ENCODE measurements around the gene ZNHIT6.

The ZNHIT6 gene

DNA sequence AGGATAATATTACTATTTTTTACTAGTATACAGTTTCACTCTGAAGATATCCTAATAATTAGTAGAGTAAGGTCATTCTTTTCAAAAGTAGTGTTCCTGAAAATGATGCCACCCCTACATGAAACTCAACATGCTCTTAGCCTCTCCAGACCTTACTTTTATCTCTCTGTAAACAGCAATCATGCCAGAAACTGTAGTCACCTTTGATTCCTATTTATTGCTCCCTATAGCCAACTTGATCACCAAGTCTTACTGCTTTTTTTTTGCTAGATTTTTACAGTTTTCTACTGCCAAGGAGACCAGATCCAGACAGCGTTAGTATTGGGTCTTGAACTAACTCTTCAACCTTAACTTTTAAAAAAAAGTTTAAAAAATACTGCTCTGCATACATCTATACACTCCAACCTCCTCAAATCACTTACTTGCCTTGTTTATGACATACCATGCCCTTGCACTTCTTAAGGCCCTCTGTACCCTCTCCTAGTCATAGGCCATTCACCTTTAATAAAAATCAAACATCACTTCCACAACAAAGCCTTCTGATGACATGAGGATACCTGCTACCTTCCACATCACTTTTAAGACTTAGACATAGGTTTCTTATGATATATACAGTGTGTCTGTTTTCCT is 36.1 kb downstream of the ZNHIT6 start:
- TF ChIP-seq, protein P1, sequence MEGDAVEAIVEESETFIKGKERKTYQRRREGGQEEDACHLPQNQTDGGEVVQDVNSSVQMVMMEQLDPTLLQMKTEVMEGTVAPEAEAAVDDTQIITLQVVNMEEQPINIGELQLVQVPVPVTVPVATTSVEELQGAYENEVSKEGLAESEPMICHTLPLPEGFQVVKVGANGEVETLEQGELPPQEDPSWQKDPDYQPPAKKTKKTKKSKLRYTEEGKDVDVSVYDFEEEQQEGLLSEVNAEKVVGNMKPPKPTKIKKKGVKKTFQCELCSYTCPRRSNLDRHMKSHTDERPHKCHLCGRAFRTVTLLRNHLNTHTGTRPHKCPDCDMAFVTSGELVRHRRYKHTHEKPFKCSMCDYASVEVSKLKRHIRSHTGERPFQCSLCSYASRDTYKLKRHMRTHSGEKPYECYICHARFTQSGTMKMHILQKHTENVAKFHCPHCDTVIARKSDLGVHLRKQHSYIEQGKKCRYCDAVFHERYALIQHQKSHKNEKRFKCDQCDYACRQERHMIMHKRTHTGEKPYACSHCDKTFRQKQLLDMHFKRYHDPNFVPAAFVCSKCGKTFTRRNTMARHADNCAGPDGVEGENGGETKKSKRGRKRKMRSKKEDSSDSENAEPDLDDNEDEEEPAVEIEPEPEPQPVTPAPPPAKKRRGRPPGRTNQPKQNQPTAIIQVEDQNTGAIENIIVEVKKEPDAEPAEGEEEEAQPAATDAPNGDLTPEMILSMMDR (conservative IDR thresholded peaks at IDR 0.05; ENCODE audit: control insufficient read depth, insufficient read depth, low read depth, low read length), result no peak
- DNase-seq (ENCODE audit: low read depth), result no peak
- H3K4me3 ChIP-seq (ENCODE audit: control insufficient read depth, low read depth, low read length), result no peak overlapping the region

DNA sequence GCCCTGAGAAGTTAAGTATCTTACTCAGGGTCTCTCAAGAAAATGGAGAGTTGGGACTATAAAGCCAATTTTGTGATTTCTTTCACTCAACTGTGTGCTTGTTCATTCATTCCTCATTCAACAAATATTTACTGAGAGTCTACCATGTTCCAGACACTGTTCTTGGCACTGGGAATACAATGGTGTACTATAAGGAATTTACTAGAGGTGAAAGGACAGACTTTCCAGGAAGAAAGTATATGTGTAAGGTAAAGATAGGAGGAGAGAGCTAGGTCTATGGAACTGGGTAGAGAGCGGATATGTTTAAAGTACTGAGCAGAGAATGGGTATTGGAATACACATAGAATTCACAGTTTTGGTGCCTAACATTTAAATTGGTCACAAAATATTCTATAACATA is 42.3 kb downstream of the ZNHIT6 start:
- H3K4me3 ChIP-seq (ENCODE audit: control insufficient read depth, low read depth, low read length), result no peak overlapping the region
- TF ChIP-seq, protein P1 (conservative IDR thresholded peaks at IDR 0.05; ENCODE audit: control insufficient read depth, insufficient read depth, low read depth, low read length), result no peak
- DNase-seq (ENCODE audit: low read depth), result no peak

DNA sequence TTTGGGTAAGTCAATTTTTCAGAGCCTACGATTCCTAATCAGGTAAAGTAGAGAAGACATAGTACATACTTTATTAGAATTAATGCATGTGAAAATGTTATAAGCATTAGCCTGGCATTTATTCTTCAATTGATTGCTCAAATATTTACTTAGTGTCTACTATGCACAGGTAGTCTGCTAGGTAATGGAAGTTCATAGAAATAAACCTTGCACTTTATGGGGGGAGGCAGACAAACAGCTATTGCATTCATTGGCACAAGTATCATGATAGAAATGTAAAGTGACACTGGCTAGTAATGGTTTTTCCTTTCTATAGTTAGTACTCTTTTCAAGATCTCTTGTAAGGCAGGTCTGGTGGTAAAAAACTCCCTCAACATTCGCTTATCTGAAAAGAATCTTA is 44.9 kb downstream of the ZNHIT6 start:
- no peak overlapping the region for H3K4me3 ChIP-seq (ENCODE audit: control insufficient read depth, low read depth, low read length)

DNA sequence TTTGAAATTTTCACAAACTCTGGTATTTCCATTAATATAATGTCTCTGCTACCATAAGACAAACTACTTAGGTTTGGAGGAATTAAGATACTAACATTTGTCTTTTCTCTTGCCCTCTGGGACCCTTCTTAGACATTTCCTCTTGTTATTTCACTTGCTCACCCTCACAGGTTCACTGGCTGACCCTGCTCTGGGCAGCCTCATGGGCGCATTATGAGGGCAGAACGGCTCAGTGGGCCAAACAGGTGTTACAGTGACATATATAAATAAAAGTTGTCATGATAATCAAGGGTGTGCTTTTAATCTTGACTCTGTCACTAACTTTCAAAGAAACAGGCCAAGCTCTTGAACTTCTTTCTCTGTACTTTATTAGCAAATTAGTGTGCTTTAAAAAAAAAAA is 46.5 kb downstream of the ZNHIT6 start:
- H3K4me3 ChIP-seq (ENCODE audit: control insufficient read depth, low read depth, low read length), result no peak overlapping the region
- no peak for DNase-seq (ENCODE audit: low read depth)

More for the DNA sequence above, 44.9 kb downstream of the ZNHIT6 start:
- no peak for DNase-seq (ENCODE audit: low read depth)
- TF ChIP-seq, protein P1 (conservative IDR thresholded peaks at IDR 0.05; ENCODE audit: control insufficient read depth, insufficient read depth, low read depth, low read length), result no peak

DNA sequence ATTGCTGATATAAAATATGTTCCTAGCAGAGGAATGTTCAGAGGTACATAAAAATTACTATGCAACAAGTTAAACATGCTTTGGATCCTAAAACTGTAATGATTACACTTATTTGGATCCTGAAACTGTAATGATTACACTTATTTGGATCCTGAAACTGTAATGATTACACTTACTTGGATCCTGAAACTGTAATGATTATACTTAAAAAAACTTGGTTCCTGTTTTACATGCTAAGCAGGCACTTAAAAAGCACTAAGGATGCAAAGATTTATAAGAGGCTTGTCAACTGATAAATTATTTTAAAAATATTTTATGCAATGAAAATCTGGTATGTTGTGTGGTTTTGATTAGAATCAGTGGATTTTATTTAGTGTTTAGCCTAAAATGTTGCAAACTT is 47.7 kb downstream of the ZNHIT6 start:
- no peak for DNase-seq (ENCODE audit: low read depth)
- TF ChIP-seq, protein P1 (conservative IDR thresholded peaks at IDR 0.05; ENCODE audit: control insufficient read depth, insufficient read depth, low read depth, low read length), result no peak
- H3K4me3 ChIP-seq (ENCODE audit: control insufficient read depth, low read depth, low read length), result no peak overlapping the region

More for the DNA sequence above, 46.5 kb downstream of the ZNHIT6 start:
- TF ChIP-seq, protein P1 (conservative IDR thresholded peaks at IDR 0.05; ENCODE audit: control insufficient read depth, insufficient read depth, low read depth, low read length), result no peak

DNA sequence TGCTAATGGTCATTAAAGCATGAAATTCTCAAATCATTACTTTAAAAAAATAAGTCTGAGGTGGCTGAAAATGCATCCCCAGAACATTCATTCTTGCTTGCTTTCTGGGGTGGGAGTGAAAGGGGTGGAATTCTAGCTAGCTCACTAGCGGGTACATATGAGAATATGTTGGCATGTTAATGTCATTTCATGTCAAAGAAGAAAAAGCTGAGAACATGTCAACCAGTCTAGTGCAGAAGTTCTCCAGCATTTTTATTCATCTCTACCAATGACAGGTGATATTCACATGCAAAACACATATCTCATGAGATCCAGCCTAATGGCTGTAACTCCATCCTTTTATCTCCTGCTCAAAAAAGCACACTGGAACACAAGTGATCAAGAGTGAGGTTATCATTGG is 49.1 kb downstream of the ZNHIT6 start:
- TF ChIP-seq, protein P1 (conservative IDR thresholded peaks at IDR 0.05; ENCODE audit: control insufficient read depth, insufficient read depth, low read depth, low read length), result no peak
- H3K4me3 ChIP-seq (ENCODE audit: control insufficient read depth, low read depth, low read length), result no peak overlapping the region
- DNase-seq (ENCODE audit: low read depth), result no peak

DNA sequence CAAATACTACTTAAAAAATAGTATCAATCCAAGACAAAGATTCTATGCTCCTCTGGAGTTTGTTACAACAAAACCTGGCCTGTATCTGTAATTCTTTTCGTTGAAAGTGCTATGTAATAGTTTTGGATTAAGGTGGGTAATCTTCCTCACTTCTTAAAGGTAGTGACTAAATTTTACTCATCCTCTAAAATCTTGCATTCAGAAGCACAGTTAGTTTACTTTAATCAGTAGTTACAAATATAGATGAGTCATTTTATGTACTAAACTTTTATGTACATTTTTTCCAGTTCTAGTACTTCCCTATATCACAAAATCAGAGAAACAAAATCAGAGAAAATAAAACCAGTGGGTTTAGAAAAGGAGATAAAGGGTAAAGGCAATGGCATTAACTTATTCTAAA is 51.3 kb downstream of the ZNHIT6 start:
- DNase-seq (ENCODE audit: low read depth), result no peak
- TF ChIP-seq, protein P1 (conservative IDR thresholded peaks at IDR 0.05; ENCODE audit: control insufficient read depth, insufficient read depth, low read depth, low read length), result no peak
- H3K4me3 ChIP-seq (ENCODE audit: control insufficient read depth, low read depth, low read length), result no peak overlapping the region
